K562 (cell line): ENCODE results near the gene RC3H2. TPM values are rescaled to one million over a fixed set of nuclear protein-coding genes. Genes with fewer than 3 reads are reported as not detected.

Experiments used
- NCOA2 ChIP-seq, 2 experiments: fragments of 450-650 bp; IDR thresholded peaks; 2 replicates each; pipeline ENCODE4 v1.6.1; 2018; ENCODE audit warnings: mild to moderate bottlenecking in 2 of 2, moderate library complexity in 1 of 2; ENCODE audit not compliant: partially characterized antibody in 2 of 2
- PPARD ChIP-seq: fragments of 250-450 bp; sonication (Bioruptor Pico); IDR thresholded peaks from 2 replicates; pipeline ENCODE4 v1.8.0; 2022; ENCODE audit warnings: inconsistent platforms, mild to moderate bottlenecking, moderate library complexity
- SETDB1 ChIP-seq: IDR thresholded peaks from one replicate; pipeline ENCODE4 v1.6.1; 2012; ENCODE audit warnings: low read length, control low read depth, inconsistent platforms
- polyA plus RNA-seq, 8 experiments: library from polyadenylated mRNA; depleted of rRNA in 4 of 8; stranded (reverse) in 5 of 8; unstranded in 3 of 8; fragments of >200 nt; fragmentation: Nextera tagmentation in 2 of 8; fragmentation: Illumina TruSeq in 1 of 8; extraction: Ambion mirVana in 2 of 8; extraction: Trizol in 1 of 8; gene quantifications; 2 replicates each; pipeline versions ENCODE4 v1.2.1 to v1.2.3, GENCODE V29; 2011 to 2014; ENCODE audit warnings: inconsistent platforms in 1 of 8, missing spikeins in 1 of 8
- total RNA-seq, 7 experiments: library from RNA; depleted of rRNA in 6 of 7; stranded (reverse); fragments of >200 nt in 6 of 7; fragmentation: Illumina TruSeq in 2 of 7; extraction: Trizol in 2 of 7; gene quantifications; 2 replicates each; pipeline versions ENCODE4 v1.2.1 to v1.2.3, GENCODE V29; 2011 to 2021; ENCODE audit warnings: low replicate concordance in 1 of 7
- TF ChIP-seq, protein P1 (sequence below), 2 experiments: fragments of 450-650 bp; formaldehyde crosslinking in 1 of 2; IDR thresholded peaks; 2 replicates each; pipeline versions ENCODE4 v1.4.0 to v1.6.1; 2014 to 2020; ENCODE audit warnings: mild to moderate bottlenecking in 2 of 2, borderline replicate concordance in 1 of 2, low read depth in 1 of 2
- TF ChIP-seq, protein P2 (sequence below): sonication (generic); formaldehyde crosslinking; IDR thresholded peaks from 2 replicates; pipeline ENCODE4 v1.8.1; 2023; ENCODE audit warnings: mild to moderate bottlenecking, missing genetic modification reagents

The RC3H2 gene
- total and polyA plus RNA-seq, 9 of the 15 experiments (the other 6 are each of a cell fraction or from before 2014, with no cell fraction given), result 5.6 to 35.4 (median 18.6) TPM

DNA sequence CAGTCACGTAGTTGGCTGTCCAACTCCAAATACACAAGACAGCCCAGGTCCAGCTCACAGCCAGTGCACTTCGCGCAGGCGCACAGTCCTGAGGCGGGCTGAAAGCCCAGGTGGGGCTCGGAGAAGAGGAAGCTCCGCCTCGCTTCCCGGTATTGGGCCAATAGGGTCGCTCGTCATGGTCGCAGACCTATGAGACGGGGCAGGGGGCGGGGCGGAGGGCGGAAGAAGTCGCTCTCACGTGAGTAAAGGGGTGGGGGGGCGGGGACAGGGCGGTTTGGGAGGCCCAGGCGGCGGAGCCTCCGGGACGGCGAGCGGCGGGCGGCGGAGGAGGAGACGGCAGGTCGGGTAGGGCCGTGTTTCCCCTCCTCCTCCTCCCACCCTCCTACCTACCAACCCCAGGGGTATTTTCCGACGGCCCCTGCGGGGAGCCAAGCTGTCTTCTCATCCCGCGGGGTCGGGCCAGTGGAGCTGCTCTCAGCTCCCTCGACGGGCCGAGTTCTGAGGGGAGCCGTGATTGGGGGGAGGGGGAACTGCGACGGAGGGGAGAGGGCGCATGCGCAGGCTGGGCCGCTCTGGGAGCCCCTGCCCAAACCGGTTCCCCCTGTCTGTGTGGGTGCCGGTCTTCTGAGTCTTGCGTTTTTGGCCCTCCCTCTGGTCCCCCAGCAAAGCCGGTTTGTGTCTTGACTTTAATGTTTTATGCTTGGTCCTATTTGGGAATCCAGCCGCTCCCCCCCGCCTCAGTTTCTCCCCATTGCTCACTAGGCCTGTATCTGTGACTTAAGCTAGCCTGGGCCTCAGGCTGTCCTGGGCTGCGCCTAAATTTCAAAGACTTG is 35.8 kb upstream of the RC3H2 start, which contains the start of gene RABGAP1 (continued):
- TF ChIP-seq, protein P1, sequence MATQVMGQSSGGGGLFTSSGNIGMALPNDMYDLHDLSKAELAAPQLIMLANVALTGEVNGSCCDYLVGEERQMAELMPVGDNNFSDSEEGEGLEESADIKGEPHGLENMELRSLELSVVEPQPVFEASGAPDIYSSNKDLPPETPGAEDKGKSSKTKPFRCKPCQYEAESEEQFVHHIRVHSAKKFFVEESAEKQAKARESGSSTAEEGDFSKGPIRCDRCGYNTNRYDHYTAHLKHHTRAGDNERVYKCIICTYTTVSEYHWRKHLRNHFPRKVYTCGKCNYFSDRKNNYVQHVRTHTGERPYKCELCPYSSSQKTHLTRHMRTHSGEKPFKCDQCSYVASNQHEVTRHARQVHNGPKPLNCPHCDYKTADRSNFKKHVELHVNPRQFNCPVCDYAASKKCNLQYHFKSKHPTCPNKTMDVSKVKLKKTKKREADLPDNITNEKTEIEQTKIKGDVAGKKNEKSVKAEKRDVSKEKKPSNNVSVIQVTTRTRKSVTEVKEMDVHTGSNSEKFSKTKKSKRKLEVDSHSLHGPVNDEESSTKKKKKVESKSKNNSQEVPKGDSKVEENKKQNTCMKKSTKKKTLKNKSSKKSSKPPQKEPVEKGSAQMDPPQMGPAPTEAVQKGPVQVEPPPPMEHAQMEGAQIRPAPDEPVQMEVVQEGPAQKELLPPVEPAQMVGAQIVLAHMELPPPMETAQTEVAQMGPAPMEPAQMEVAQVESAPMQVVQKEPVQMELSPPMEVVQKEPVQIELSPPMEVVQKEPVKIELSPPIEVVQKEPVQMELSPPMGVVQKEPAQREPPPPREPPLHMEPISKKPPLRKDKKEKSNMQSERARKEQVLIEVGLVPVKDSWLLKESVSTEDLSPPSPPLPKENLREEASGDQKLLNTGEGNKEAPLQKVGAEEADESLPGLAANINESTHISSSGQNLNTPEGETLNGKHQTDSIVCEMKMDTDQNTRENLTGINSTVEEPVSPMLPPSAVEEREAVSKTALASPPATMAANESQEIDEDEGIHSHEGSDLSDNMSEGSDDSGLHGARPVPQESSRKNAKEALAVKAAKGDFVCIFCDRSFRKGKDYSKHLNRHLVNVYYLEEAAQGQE (IDR thresholded peaks at IDR 0.05; ENCODE audit: borderline replicate concordance), result no peak; the same call in none of the 2 replicates
- TF ChIP-seq, protein P1 (CRISPR knock-in tag; IDR thresholded peaks at IDR 0.05; ENCODE audit: low read depth), result no peak
- TF ChIP-seq, protein P2, sequence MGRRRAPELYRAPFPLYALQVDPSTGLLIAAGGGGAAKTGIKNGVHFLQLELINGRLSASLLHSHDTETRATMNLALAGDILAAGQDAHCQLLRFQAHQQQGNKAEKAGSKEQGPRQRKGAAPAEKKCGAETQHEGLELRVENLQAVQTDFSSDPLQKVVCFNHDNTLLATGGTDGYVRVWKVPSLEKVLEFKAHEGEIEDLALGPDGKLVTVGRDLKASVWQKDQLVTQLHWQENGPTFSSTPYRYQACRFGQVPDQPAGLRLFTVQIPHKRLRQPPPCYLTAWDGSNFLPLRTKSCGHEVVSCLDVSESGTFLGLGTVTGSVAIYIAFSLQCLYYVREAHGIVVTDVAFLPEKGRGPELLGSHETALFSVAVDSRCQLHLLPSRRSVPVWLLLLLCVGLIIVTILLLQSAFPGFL (CRISPR knock-in tag), result no peak
- TF ChIP-seq PPARD, result no peak
- no peak for TF ChIP-seq NCOA2 (IDR thresholded peaks at IDR 0.05; ENCODE audit: partially characterized antibody in 2 of 2)
- TF ChIP-seq SETDB1, result no peak
